ENCODE measurements around the gene ASB1.

The ASB1 gene

GRCh38 chr2:238426568-238427434, at the start of gene ASB1:
Gene ASB1 (plus strand): TSS chr2:238426927. CDS start chr2:238427071, 144 bp downstream.
- DNase-seq, result peak; percentile 45

GRCh38 chr2:238378230-238379095, 48.3 kb upstream of the ASB1 start:
- peak; percentile 96 for DNase-seq

GRCh38 chr2:238379096-238379810, 47.5 kb upstream of the ASB1 start:
- no peak for DNase-seq

- DNase-seq, result no peak
These were observed 46.4 kb upstream of the ASB1 start for GRCh38 chr2:238380336-238380735.

GRCh38 chr2:238380785-238381184, 45.9 kb upstream of the ASB1 start:
- no peak for DNase-seq

- DNase-seq, result no peak
These were observed 45.2 kb upstream of the ASB1 start for GRCh38 chr2:238381341-238382115.

- no peak for DNase-seq
These were observed 44.3 kb upstream of the ASB1 start for GRCh38 chr2:238382381-238382781.

- no peak for DNase-seq
These were observed 43.6 kb upstream of the ASB1 start for GRCh38 chr2:238383135-238383534.

- no peak for DNase-seq
These were observed 42.9 kb upstream of the ASB1 start for GRCh38 chr2:238383743-238384380.

- no peak for DNase-seq
These were observed 39.4 kb upstream of the ASB1 start for GRCh38 chr2:238387332-238387731.

- no peak for DNase-seq
These were observed 37.9 kb upstream of the ASB1 start for GRCh38 chr2:238388794-238389193.

- no peak for DNase-seq
These were observed 36.6 kb upstream of the ASB1 start for GRCh38 chr2:238389988-238390589.

- DNase-seq, result no peak
These were observed 35.6 kb upstream of the ASB1 start for GRCh38 chr2:238391042-238391689.

GRCh38 chr2:238396663-238397062, 30.1 kb upstream of the ASB1 start:
- no peak for DNase-seq

- DNase-seq, result no peak
These were observed 29.4 kb upstream of the ASB1 start for GRCh38 chr2:238397356-238397755.

- no peak for DNase-seq
These were observed 28.1 kb upstream of the ASB1 start for GRCh38 chr2:238398577-238398976.

- DNase-seq, result no peak
These were observed 27.6 kb upstream of the ASB1 start for GRCh38 chr2:238399094-238399493.

GRCh38 chr2:238401551-238401950, 25.2 kb upstream of the ASB1 start:
- no peak for DNase-seq

GRCh38 chr2:238403632-238404405, 22.9 kb upstream of the ASB1 start:
- DNase-seq, result no peak

All from NCI-H1694 treated with DMSO at 0.1 percent for 48 hours (cell line).